Glutamatergic neuron (in vitro differentiated cells): ENCODE data around the gene NUDT22. TPM values are rescaled to one million over a fixed set of nuclear protein-coding genes. Genes with fewer than 3 reads are reported as not detected.

Experiments
- DNase-seq: peaks from one replicate; pipeline ENCODE4 v3.0.0; 2022
- H3K27ac Mint-ChIP-seq: one replicate; pipeline ENCODE4 v1.8.0; 2020; ENCODE audit warnings: mild to moderate bottlenecking, mixed read lengths, inconsistent platforms; ENCODE audit not compliant: unreplicated experiment
- H3K27me3 Mint-ChIP-seq: one replicate; pipeline ENCODE4 v1.8.0; 2020; ENCODE audit warnings: mild to moderate bottlenecking, moderate library complexity, mixed read lengths, inconsistent platforms; ENCODE audit not compliant: unreplicated experiment
- H3K36me3 Mint-ChIP-seq: one replicate; pipeline ENCODE4 v1.8.0; 2020; ENCODE audit warnings: mild to moderate bottlenecking, mixed read lengths, inconsistent platforms; ENCODE audit not compliant: unreplicated experiment
- H3K4me1 Mint-ChIP-seq: one replicate; pipeline ENCODE4 v1.8.0; 2020; ENCODE audit warnings: mild to moderate bottlenecking, low read depth, mixed read lengths, inconsistent platforms; ENCODE audit not compliant: unreplicated experiment
- H3K4me3 Mint-ChIP-seq: one replicate; pipeline ENCODE4 v1.8.0; 2020; ENCODE audit warnings: mild to moderate bottlenecking, mixed read lengths, inconsistent platforms; ENCODE audit not compliant: unreplicated experiment
- H3K9me3 Mint-ChIP-seq: one replicate; pipeline ENCODE4 v1.8.0; 2020; ENCODE audit warnings: mild to moderate bottlenecking, moderate library complexity, mixed read lengths, inconsistent platforms; ENCODE audit not compliant: unreplicated experiment
- CTCF ChIP-seq: fragments of 200-600 bp; sonication (generic); IDR thresholded peaks from one replicate; pipeline ENCODE4 v1.5.0; 2021; ENCODE audit not compliant: partially characterized antibody, unreplicated experiment
- total RNA-seq: library from RNA; stranded (reverse); fragmentation: NEBNext Ultra II Directional; extraction: Animal tissue kit (Norgen Biotek cat#: 25700); gene quantifications from one replicate; pipeline ENCODE4 v1.2.1, GENCODE V29; 2021; ENCODE audit not compliant: unreplicated experiment

Gene NUDT22
- total RNA-seq, 1 donor from 2014 or later = 37.0 TPM

GRCh38 chr11:64227405-64227956 lies 1.4 kb downstream of the NUDT22 start:
- H3K36me3 Mint-ChIP-seq = no peaks in the 10 kb centered on the region
- no peaks in the 10 kb centered on the region for H3K4me1 Mint-ChIP-seq
- DNase-seq = no peak
- H3K27me3 Mint-ChIP-seq = peaks cover 10% of the 10 kb centered on the region
- H3K9me3 Mint-ChIP-seq = peaks cover 2% of the 10 kb centered on the region
- peak overlapping the region; percentile 80 for H3K4me3 Mint-ChIP-seq
- no peak for TF ChIP-seq CTCF
- no peak overlapping the region for H3K27ac Mint-ChIP-seq

- no peak for TF ChIP-seq CTCF
- H3K27me3 Mint-ChIP-seq = peaks cover 12% of the 10 kb centered on the region
- H3K9me3 Mint-ChIP-seq = peaks cover 2% of the 10 kb centered on the region
Observed at GRCh38 chr11:64229090-64229743, 3.1 kb downstream of the NUDT22 start.

GRCh38 chr11:64229744-64230170 lies 3.7 kb downstream of the NUDT22 start:
- no peak for DNase-seq
- H3K9me3 Mint-ChIP-seq = peaks cover 2% of the 10 kb centered on the region
- H3K4me3 Mint-ChIP-seq = peak overlapping the region; percentile 88
- H3K4me1 Mint-ChIP-seq = no peaks in the 10 kb centered on the region
- TF ChIP-seq CTCF = no peak
- H3K27me3 Mint-ChIP-seq = peaks cover 12% of the 10 kb centered on the region
- no peak overlapping the region for H3K27ac Mint-ChIP-seq
- no peaks in the 10 kb centered on the region for H3K36me3 Mint-ChIP-seq

More at GRCh38 chr11:64229090-64229743, 3.1 kb downstream of the NUDT22 start:
- DNase-seq = no peak
- H3K36me3 Mint-ChIP-seq = no peaks in the 10 kb centered on the region
- no peaks in the 10 kb centered on the region for H3K4me1 Mint-ChIP-seq
- peak overlapping the region; percentile 88 for H3K4me3 Mint-ChIP-seq
- no peak overlapping the region for H3K27ac Mint-ChIP-seq

- peak; percentile 89 for DNase-seq
- TF ChIP-seq CTCF = no peak
- H3K27me3 Mint-ChIP-seq = peaks cover 15% of the 10 kb centered on the region
- H3K36me3 Mint-ChIP-seq = no peaks in the 10 kb centered on the region
- peak within 1 kb of the TSS; percentile 88 for H3K4me3 Mint-ChIP-seq
- peak within 1 kb of the TSS; percentile 40 for H3K27ac Mint-ChIP-seq
- H3K4me1 Mint-ChIP-seq = no peaks in the 10 kb centered on the region
- H3K9me3 Mint-ChIP-seq = peaks cover 3% of the 10 kb centered on the region
Observed at GRCh38 chr11:64230171-64230984, 4.3 kb downstream of the NUDT22 start, which contains the start of gene DNAJC4. TSS of gene DNAJC4 (plus strand) at chr11:64230548. CDS start at chr11:64230855, 307 bp downstream.

- Mint-ChIP-seq H3K4me1 (no peaks in the 10 kb centered on the region), H3K4me3 (peak overlapping the region; percentile 88), H3K27ac (peak overlapping the region; percentile 40), H3K27me3 (peaks cover 19% of the 10 kb centered on the region), H3K9me3 (peaks cover 4% of the 10 kb centered on the region), H3K36me3 (no peaks in the 10 kb centered on the region)
- no peak for DNase-seq
- TF ChIP-seq CTCF = no peak
Observed at GRCh38 chr11:64230985-64231365, 4.9 kb downstream of the NUDT22 start.
